MM.1S (cell line): ENCODE data around the gene ENDOU.

Experiments
- CTCF ChIP-seq: fragments of 300-600 bp; sonication (generic); IDR thresholded peaks from 2 replicates; pipeline ENCODE4 v1.5.1; 2016; ENCODE audit warnings: antibody characterized with exemption, low read length, mixed read lengths
- EZH2phosphoT487 ChIP-seq: fragments of 300-600 bp; sonication (generic); IDR thresholded peaks from 2 replicates; pipeline ENCODE4 v1.6.1; 2018; ENCODE audit warnings: antibody characterized with exemption, low read length

- no peak for TF ChIP-seq EZH2phosphoT487
- TF ChIP-seq CTCF: no peak
Observed at GRCh38 chr12:47752121-47752520, 26.8 kb upstream of the ENDOU start.
